GM12878 (cell line): ENCODE data around the gene HSBP1L1. TPM values are rescaled to one million over a fixed set of nuclear protein-coding genes. Genes with fewer than 3 reads are reported as not detected.

Experiments used
- ATAC-seq: fragments of 200-7000 bp; cut with Tn5 transposase; 3 replicates; pipeline ENCODE4 v1.9.1; 2020; ENCODE audit warnings: mild to moderate bottlenecking, moderate library complexity
- BruUV-seq: library from RNA; stranded (reverse); fragments of 400-500 nt; replicated peaks from 2 replicates; lab custom pipeline; 2021; lab: Mats Ljungman, UMichigan
- CTCF ChIA-PET: fragments of 300-600 bp; sonication (Branson Sonifier 250); formaldehyde crosslinking; extraction: SDS; loops from one replicate; lab custom pipeline; 2021; ENCODE audit warnings: inconsistent platforms; lab: Yijun Ruan, JAX
- POLR2A ChIA-PET: fragments of 350-600 bp; formaldehyde crosslinking; extraction: SDS; loops from one replicate; lab custom pipeline; 2021; ENCODE audit warnings: inconsistent platforms; lab: Charles Lee
- RAD21 ChIA-PET: fragments of 300-600 bp; sonication (Branson Sonifier 250); formaldehyde crosslinking; loops from one replicate; lab custom pipeline; 2023; ENCODE audit warnings: antibody characterized with exemption; ENCODE audit not compliant: unreplicated experiment; lab: Charles Lee
- SMC1A ChIA-PET: fragments of 300-600 bp; sonication (Branson Sonifier 250); formaldehyde crosslinking; loops from one replicate; lab custom pipeline; 2023; ENCODE audit not compliant: unreplicated experiment, uncharacterized antibody; lab: Charles Lee
- DNase-seq: peaks from one replicate; pipeline ENCODE4 v3.0.0-alpha.2; 2011; ENCODE audit warnings: low read depth, low spot score
- FAIRE-seq: peaks from 3 replicates; lab custom pipeline; 2011; peaks lifted over from hg19 to GRCh38; lab: Jason Lieb, UNC
- H2AFZ ChIP-seq: 2 replicates; pipeline ENCODE4 v1.6.0; 2011; ENCODE audit warnings: low read depth, low read length, control low read depth; ENCODE audit not compliant: control insufficient read depth
- H3K27ac ChIP-seq: 2 replicates; pipeline ENCODE4 v1.5.1; 2011; ENCODE audit warnings: control low read depth; ENCODE audit not compliant: control insufficient read depth, insufficient read depth
- H3K27me3 ChIP-seq, 2 experiments: replicated peaks in 1 of 2; 2 replicates each; pipeline versions ENCODE4 v1.6.0 to v1.6.1; 2011; ENCODE audit warnings: low read length in 1 of 2; ENCODE audit not compliant: control insufficient read depth in 2 of 2, insufficient read depth in 2 of 2
- H3K36me3 ChIP-seq, 2 experiments: 2 replicates each; pipeline ENCODE4 v1.5.1; 2011; ENCODE audit warnings: low read length in 1 of 2; ENCODE audit not compliant: control insufficient read depth in 2 of 2, insufficient read depth in 2 of 2
- H3K4me1 ChIP-seq: 2 replicates; pipeline ENCODE4 v1.6.1; 2011; ENCODE audit warnings: mild to moderate bottlenecking, low read length, moderate library complexity, mixed read lengths; ENCODE audit not compliant: control insufficient read depth, insufficient read depth
- H3K4me2 ChIP-seq: 2 replicates; pipeline ENCODE4 v1.6.0; 2011; ENCODE audit warnings: control low read depth; ENCODE audit not compliant: control insufficient read depth, insufficient read depth
- H3K4me3 ChIP-seq: fragments of 200-600 bp; sonication (generic); 2 replicates; pipeline ENCODE4 v1.5.1; 2016
- H3K79me2 ChIP-seq: 2 replicates; pipeline ENCODE4 v1.6.0; 2011; ENCODE audit warnings: low read length; ENCODE audit not compliant: control insufficient read depth, insufficient read depth
- H3K9ac ChIP-seq: 2 replicates; pipeline ENCODE4 v1.8.0; 2011; ENCODE audit warnings: low read length, control low read depth, mixed read lengths; ENCODE audit not compliant: control insufficient read depth, insufficient read depth
- H3K9me3 ChIP-seq: replicated peaks from 3 replicates; pipeline ENCODE4 v1.5.1; 2011; ENCODE audit warnings: mild to moderate bottlenecking, low read length; ENCODE audit not compliant: control insufficient read depth, insufficient read depth
- H4K20me1 ChIP-seq: 2 replicates; pipeline ENCODE4 v1.6.0; 2011; ENCODE audit not compliant: control insufficient read depth, insufficient read depth
- CREB1 ChIP-seq: IDR thresholded peaks from 2 replicates; pipeline ENCODE4 v1.6.1; 2012; ENCODE audit warnings: low read depth, mild to moderate bottlenecking, inconsistent platforms
- HDAC2 ChIP-seq: fragments of 200-600 bp; sonication (generic); IDR thresholded peaks from 2 replicates; pipeline ENCODE4 v1.6.1; 2017
- NFXL1 ChIP-seq: fragments of 450-650 bp; IDR thresholded peaks from 2 replicates; pipeline ENCODE4 v1.6.1; 2017; ENCODE audit warnings: antibody characterized with exemption, mild to moderate bottlenecking, borderline replicate concordance
- PAX8 ChIP-seq: fragments of 450-650 bp; IDR thresholded peaks from 2 replicates; pipeline ENCODE4 v1.6.1; 2017; ENCODE audit warnings: mild to moderate bottlenecking, moderate library complexity
- RAD21 ChIP-seq: IDR thresholded peaks from 2 replicates; pipeline ENCODE4 v1.6.1; 2011; ENCODE audit warnings: mild to moderate bottlenecking, low read depth, low read length, moderate library complexity; ENCODE audit not compliant: insufficient read depth
- RUNX3 ChIP-seq: IDR thresholded peaks from 2 replicates; pipeline ENCODE4 v1.6.1; 2012; ENCODE audit warnings: low read length, inconsistent platforms
- SIX5 ChIP-seq: IDR thresholded peaks from 2 replicates; pipeline ENCODE4 v1.6.1; 2011; ENCODE audit warnings: mild to moderate bottlenecking, low read depth, low read length, moderate library complexity; ENCODE audit not compliant: severe bottlenecking
- SPI1 ChIP-seq: IDR thresholded peaks from 2 replicates; pipeline ENCODE4 v1.6.1; 2011; ENCODE audit warnings: low read depth, mild to moderate bottlenecking, low read length, moderate library complexity, borderline replicate concordance; ENCODE audit not compliant: insufficient read depth
- STAT3 ChIP-seq: IDR thresholded peaks from 2 replicates; pipeline ENCODE4 v1.6.1; 2011; ENCODE audit warnings: low read depth, low read length, improper control_type of control experiment
- TARDBP ChIP-seq: IDR thresholded peaks from 2 replicates; pipeline ENCODE4 v1.6.1; 2016; ENCODE audit warnings: borderline replicate concordance
- YY1 ChIP-seq: IDR thresholded peaks from 2 replicates; pipeline ENCODE4 v1.6.1; 2011; ENCODE audit warnings: low read depth, mild to moderate bottlenecking, low read length
- ZNF207 ChIP-seq: fragments of 450-650 bp; IDR thresholded peaks from 2 replicates; pipeline ENCODE4 v1.6.1; 2014; ENCODE audit warnings: antibody characterized with exemption, mild to moderate bottlenecking, borderline replicate concordance
- ZNF622 ChIP-seq: fragments of 450-650 bp; IDR thresholded peaks from 2 replicates; pipeline ENCODE4 v1.6.1; 2017; ENCODE audit warnings: mild to moderate bottlenecking, inconsistent platforms
- WGBS: methylation state at CpG from one replicate; pipeline ENCODE4 v1.1.6; 2016; ENCODE audit warnings: low lambda C conversion rate; ENCODE audit not compliant: insufficient replicate concordance, insufficient coverage; ENCODE audit errors: missing lambda C conversion rate; 5-methylcytosine and 5-hydroxymethylcytosine counted together
- in situ Hi-C: fragments of 300-500 bp; cut with MboI; formaldehyde crosslinking; loops from 9 replicates; pipeline ENCODE4 v1.14.3; 2018; ENCODE audit warnings: mixed read lengths
- intact Hi-C: fragments of 100-400 bp; cut with micrococcal nuclease; formaldehyde crosslinking; loops from one replicate; pipeline ENCODE4 v1.14.2; 2022; ENCODE audit not compliant: unreplicated experiment
- polyA plus RNA-seq, 11 experiments: library from polyadenylated mRNA; depleted of rRNA in 4 of 11; unstranded in 6 of 11; stranded (reverse) in 5 of 11; fragments of >200 nt; fragmentation: Nextera tagmentation in 4 of 11; fragmentation: Illumina TruSeq in 1 of 11; extraction: Ambion mirVana in 4 of 11; extraction: Trizol in 1 of 11; gene quantifications; 1 replicate in 1 of 11; 2 replicates in 10 of 11; pipeline versions ENCODE4 v1.2.1 to v1.2.3, GENCODE V29; 2011 to 2016; ENCODE audit warnings: inconsistent platforms in 2 of 11, missing spikeins in 2 of 11, low read depth in 1 of 11
- total RNA-seq, 4 experiments: library from RNA; depleted of rRNA in 3 of 4; stranded (reverse); fragments of >200 nt in 3 of 4; fragmentation: Illumina TruSeq in 1 of 4; extraction: Trizol in 1 of 4; gene quantifications; 2 replicates each; pipeline versions ENCODE4 v1.2.1 to v1.2.3, GENCODE V29; 2013 to 2021
- TF ChIP-seq, protein P1 (sequence below): IDR thresholded peaks from 2 replicates; pipeline ENCODE4 v1.6.1; 2012; ENCODE audit warnings: low read depth, low read length, improper control_type of control experiment
- TF ChIP-seq, protein P2 (sequence below): fragments of 450-650 bp; IDR thresholded peaks from 2 replicates; pipeline ENCODE4 v1.6.1; 2017; ENCODE audit warnings: borderline replicate concordance
- TF ChIP-seq, protein P3 (sequence below): fragments of 450-650 bp; IDR thresholded peaks from 2 replicates; pipeline ENCODE4 v1.6.1; 2017; ENCODE audit warnings: mild to moderate bottlenecking, moderate library complexity

Gene HSBP1L1
- total and polyA plus RNA-seq, 10 of the 15 experiments (the other 5 are each of a cell fraction or from before 2014, with no cell fraction given), result 0.97 to 14.0 (median 6.9) TPM; not detected in 1

DNA sequence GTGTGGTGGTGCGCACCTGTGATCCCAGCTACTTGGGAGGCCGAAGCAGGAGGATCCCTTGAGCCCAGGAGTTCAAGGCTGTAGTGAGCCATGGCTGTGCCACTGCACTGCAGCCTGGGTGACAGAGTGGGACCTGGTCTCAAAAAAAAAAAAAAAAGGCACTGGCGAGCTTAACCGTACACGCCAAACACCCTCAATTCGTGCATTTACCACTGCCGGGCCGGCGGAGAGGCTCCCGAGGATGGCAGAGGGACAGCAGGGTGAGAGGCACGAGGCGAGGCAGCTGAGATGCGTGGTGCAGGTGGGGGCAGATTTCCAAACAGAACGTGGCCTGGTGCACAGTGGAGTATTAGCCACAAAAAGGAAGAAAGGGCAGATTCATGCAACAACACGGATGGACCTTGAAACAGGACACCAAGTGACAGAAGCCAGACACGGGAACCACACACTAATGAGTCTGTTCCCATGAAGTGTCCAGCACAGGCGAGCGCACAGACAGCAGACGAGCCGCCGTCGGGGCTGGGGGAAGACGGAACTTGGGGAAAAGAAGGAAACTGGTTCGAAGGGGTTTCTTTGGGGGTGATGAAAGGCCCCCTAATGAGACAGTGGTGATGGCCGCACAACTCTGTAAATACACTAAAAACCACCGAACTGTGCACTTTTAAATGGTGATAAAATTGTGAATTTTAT lies 40.4 kb upstream of the HSBP1L1 start:
- no peaks in the 10 kb centered on the region for H4K20me1 ChIP-seq
- WGBS, result 97% methylated on average over 21 of the region's 26 CpGs
- in situ Hi-C loops (no loop called here), intact Hi-C loops (no loop called here)
- H3K4me3 ChIP-seq, result no peak overlapping the region
- H3K4me1 ChIP-seq, result no peaks in the 10 kb centered on the region
- H3K27me3 ChIP-seq, result no peaks in the 10 kb centered on the region
- no TSS peak for BruUV-seq
- CTCF ChIA-PET, result no interaction called here
- ATAC-seq (no peak), FAIRE-seq (no peak), DNase-seq (no peak)
- no peak overlapping the region for H3K27ac ChIP-seq
- SMC1A ChIA-PET, result no interaction called here
- H3K4me2 ChIP-seq, result no peak overlapping the region
- H3K36me3 ChIP-seq, result peaks cover 3 to 13% of the 10 kb centered on the region in 2 experiments
- no peak overlapping the region for H2AFZ ChIP-seq
- peaks cover 3% of the 10 kb centered on the region; the same call in 1 of the 2 replicates for H3K79me2 ChIP-seq
- RAD21 ChIA-PET, result no interaction called here
- peaks cover 12% of the 10 kb centered on the region for H3K9me3 ChIP-seq
- POLR2A ChIA-PET, result no interaction called here
- H3K9ac ChIP-seq, result no peak overlapping the region
- TF ChIP-seq, protein P1, sequence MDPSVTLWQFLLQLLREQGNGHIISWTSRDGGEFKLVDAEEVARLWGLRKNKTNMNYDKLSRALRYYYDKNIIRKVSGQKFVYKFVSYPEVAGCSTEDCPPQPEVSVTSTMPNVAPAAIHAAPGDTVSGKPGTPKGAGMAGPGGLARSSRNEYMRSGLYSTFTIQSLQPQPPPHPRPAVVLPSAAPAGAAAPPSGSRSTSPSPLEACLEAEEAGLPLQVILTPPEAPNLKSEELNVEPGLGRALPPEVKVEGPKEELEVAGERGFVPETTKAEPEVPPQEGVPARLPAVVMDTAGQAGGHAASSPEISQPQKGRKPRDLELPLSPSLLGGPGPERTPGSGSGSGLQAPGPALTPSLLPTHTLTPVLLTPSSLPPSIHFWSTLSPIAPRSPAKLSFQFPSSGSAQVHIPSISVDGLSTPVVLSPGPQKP, result no peak
- no peak for TF ChIP-seq PAX8
- TF ChIP-seq SIX5, result no peak
- TF ChIP-seq TARDBP, result no peak
- no peak for TF ChIP-seq SPI1
- no peak for TF ChIP-seq STAT3
- no peak for TF ChIP-seq HDAC2
- TF ChIP-seq NFXL1, result no peak
- TF ChIP-seq RAD21, result no peak
- TF ChIP-seq, protein P2, sequence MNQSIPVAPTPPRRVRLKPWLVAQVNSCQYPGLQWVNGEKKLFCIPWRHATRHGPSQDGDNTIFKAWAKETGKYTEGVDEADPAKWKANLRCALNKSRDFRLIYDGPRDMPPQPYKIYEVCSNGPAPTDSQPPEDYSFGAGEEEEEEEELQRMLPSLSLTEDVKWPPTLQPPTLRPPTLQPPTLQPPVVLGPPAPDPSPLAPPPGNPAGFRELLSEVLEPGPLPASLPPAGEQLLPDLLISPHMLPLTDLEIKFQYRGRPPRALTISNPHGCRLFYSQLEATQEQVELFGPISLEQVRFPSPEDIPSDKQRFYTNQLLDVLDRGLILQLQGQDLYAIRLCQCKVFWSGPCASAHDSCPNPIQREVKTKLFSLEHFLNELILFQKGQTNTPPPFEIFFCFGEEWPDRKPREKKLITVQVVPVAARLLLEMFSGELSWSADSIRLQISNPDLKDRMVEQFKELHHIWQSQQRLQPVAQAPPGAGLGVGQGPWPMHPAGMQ, result no peak
- no peak for TF ChIP-seq ZNF207
- no peak for TF ChIP-seq CREB1
- TF ChIP-seq RUNX3, result no peak
- no peak for TF ChIP-seq ZNF622
- TF ChIP-seq, protein P3, sequence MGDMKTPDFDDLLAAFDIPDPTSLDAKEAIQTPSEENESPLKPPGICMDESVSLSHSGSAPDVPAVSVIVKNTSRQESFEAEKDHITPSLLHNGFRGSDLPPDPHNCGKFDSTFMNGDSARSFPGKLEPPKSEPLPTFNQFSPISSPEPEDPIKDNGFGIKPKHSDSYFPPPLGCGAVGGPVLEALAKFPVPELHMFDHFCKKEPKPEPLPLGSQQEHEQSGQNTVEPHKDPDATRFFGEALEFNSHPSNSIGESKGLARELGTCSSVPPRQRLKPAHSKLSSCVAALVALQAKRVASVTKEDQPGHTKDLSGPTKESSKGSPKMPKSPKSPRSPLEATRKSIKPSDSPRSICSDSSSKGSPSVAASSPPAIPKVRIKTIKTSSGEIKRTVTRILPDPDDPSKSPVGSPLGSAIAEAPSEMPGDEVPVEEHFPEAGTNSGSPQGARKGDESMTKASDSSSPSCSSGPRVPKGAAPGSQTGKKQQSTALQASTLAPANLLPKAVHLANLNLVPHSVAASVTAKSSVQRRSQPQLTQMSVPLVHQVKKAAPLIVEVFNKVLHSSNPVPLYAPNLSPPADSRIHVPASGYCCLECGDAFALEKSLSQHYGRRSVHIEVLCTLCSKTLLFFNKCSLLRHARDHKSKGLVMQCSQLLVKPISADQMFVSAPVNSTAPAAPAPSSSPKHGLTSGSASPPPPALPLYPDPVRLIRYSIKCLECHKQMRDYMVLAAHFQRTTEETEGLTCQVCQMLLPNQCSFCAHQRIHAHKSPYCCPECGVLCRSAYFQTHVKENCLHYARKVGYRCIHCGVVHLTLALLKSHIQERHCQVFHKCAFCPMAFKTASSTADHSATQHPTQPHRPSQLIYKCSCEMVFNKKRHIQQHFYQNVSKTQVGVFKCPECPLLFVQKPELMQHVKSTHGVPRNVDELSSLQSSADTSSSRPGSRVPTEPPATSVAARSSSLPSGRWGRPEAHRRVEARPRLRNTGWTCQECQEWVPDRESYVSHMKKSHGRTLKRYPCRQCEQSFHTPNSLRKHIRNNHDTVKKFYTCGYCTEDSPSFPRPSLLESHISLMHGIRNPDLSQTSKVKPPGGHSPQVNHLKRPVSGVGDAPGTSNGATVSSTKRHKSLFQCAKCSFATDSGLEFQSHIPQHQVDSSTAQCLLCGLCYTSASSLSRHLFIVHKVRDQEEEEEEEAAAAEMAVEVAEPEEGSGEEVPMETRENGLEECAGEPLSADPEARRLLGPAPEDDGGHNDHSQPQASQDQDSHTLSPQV, result no peak
- TF ChIP-seq YY1, result no peak
